Activated CD8-positive, alpha-beta memory T cell treated with anti-CD3 and anti-CD28 coated beads, Interleukin-2, amount 10 ng/mL, durations not matched to agents 7 days and 5 days (primary cell): Measurements from ENCODE around the gene SIRT4. TPM values are rescaled to one million over a fixed set of nuclear protein-coding genes. Genes with fewer than 3 reads are reported as not detected.

Experiments used
- ATAC-seq: fragments of 150-1000 bp; cut with Tn5 transposase; one replicate; pipeline ENCODE4 v1.10.0; 2021; ENCODE audit warnings: moderate library complexity
- CTCF ChIA-PET: fragments of 350-600 bp; sonication (Branson Sonifier 250); formaldehyde crosslinking; loops from one replicate; lab custom pipeline; 2021; ENCODE audit warnings: antibody characterized with exemption; lab: Charles Lee
- DNase-seq: peaks from one replicate; pipeline ENCODE4 v3.0.0-alpha.2; 2020
- H3K27ac Mint-ChIP-seq: one replicate; pipeline ENCODE4 v1.8.0; 2021; ENCODE audit warnings: mild to moderate bottlenecking, mixed read lengths
- H3K27me3 Mint-ChIP-seq: one replicate; pipeline ENCODE4 v1.8.0; 2021; ENCODE audit warnings: mixed read lengths
- H3K36me3 Mint-ChIP-seq: one replicate; pipeline ENCODE4 v1.8.0; 2021; ENCODE audit warnings: mild to moderate bottlenecking, mixed read lengths
- H3K4me1 Mint-ChIP-seq: one replicate; pipeline ENCODE4 v1.8.0; 2021; ENCODE audit warnings: mixed read lengths
- H3K4me3 Mint-ChIP-seq: one replicate; pipeline ENCODE4 v1.8.0; 2021; ENCODE audit warnings: mild to moderate bottlenecking, moderate library complexity, mixed read lengths
- H3K9me3 Mint-ChIP-seq: one replicate; pipeline ENCODE4 v1.8.0; 2022; ENCODE audit warnings: low read depth, mixed read lengths
- total RNA-seq, 2 experiments: library from RNA; stranded (reverse); gene quantifications; one replicate each; pipeline ENCODE4 v1.2.3, GENCODE V29; 2021

SIRT4 gene
- total RNA-seq, 2 experiments from 2014 or later = 2.4 to 3.0 TPM

GRCh38 chr12:120264086-120264903, 37.8 kb upstream of the SIRT4 start:
- CTCF ChIA-PET = interaction anchor here (1.5 to 25.9 kb wide), 8 partner anchors 11 to 65 kb away, joined by 3 to 768 read pairs (median 24); partner anchors contain the start of genes RPLP0 and SIRT4
- Mint-ChIP-seq H3K9me3 (no peaks in the 10 kb centered on the region), H3K27ac (peak overlapping the region; percentile 73), H3K36me3 (peaks cover 20% of the 10 kb centered on the region), H3K4me1 (peaks cover 61% of the 10 kb centered on the region), H3K4me3 (peak overlapping the region; percentile 90), H3K27me3 (no peaks in the 10 kb centered on the region)
- no peak for DNase-seq
- no peak for ATAC-seq

GRCh38 chr12:120264904-120265472, 37.1 kb upstream of the SIRT4 start:
- CTCF ChIA-PET = interaction anchor here (0.6 to 25.9 kb wide), 21 partner anchors 10 to 150 kb away, joined by 3 to 768 read pairs (median 5); partner anchors contain the start of genes RNU4-1, RNU4-2, RPLP0 and SIRT4
- peaks cover 54% of the 10 kb centered on the region for H3K4me1 Mint-ChIP-seq

GRCh38 chr12:120265473-120266179, 36.5 kb upstream of the SIRT4 start, which contains the start of gene PXN:
TSS of gene PXN (minus strand) at chr12:120265730. CDS start at chr12:120265629, 101 bp downstream.
- peak; percentile 91 for ATAC-seq

More at GRCh38 chr12:120264904-120265472, 37.1 kb upstream of the SIRT4 start:
- H3K9me3 Mint-ChIP-seq = no peaks in the 10 kb centered on the region
- no peaks in the 10 kb centered on the region for H3K27me3 Mint-ChIP-seq
- H3K36me3 Mint-ChIP-seq = peaks cover 20% of the 10 kb centered on the region
- ATAC-seq (no peak), DNase-seq (peak; percentile 54)
- peak overlapping the region; percentile 73 for H3K27ac Mint-ChIP-seq
- H3K4me3 Mint-ChIP-seq = peak overlapping the region; percentile 90

GRCh38 chr12:120266180-120266870, 35.8 kb upstream of the SIRT4 start:
- no peak overlapping the region for H3K27ac Mint-ChIP-seq
- H3K27me3 Mint-ChIP-seq = no peaks in the 10 kb centered on the region
- DNase-seq = no peak
- peaks cover 16% of the 10 kb centered on the region for H3K36me3 Mint-ChIP-seq
- ATAC-seq = no peak
- peak overlapping the region; percentile 64 for H3K4me3 Mint-ChIP-seq
- H3K4me1 Mint-ChIP-seq = peaks cover 40% of the 10 kb centered on the region
- H3K9me3 Mint-ChIP-seq = no peaks in the 10 kb centered on the region
- CTCF ChIA-PET = interaction anchor here (0.6 to 25.9 kb wide), 15 partner anchors 9 to 328 kb away, joined by 3 to 768 read pairs (median 8); partner anchors contain the start of genes RNU4-1, RNU4-2, RPLP0 and SIRT4

More at GRCh38 chr12:120265473-120266179, 36.5 kb upstream of the SIRT4 start, which contains the start of gene PXN:
- DNase-seq = peak; percentile 92
- Mint-ChIP-seq H3K27ac (peak within 1 kb of the TSS; percentile 73), H3K36me3 (peaks cover 16% of the 10 kb centered on the region), H3K4me1 (peaks cover 47% of the 10 kb centered on the region), H3K9me3 (no peaks in the 10 kb centered on the region), H3K27me3 (no peaks in the 10 kb centered on the region), H3K4me3 (peak within 1 kb of the TSS; percentile 90)
- CTCF ChIA-PET = interaction anchor here (0.6 to 25.9 kb wide), 23 partner anchors 10 to 151 kb away, joined by 3 to 768 read pairs (median 5); partner anchors contain the start of genes RNU4-1, RNU4-2, RPLP0 and SIRT4

- ATAC-seq (no peak), DNase-seq (no peak)
- no peak overlapping the region for H3K4me3 Mint-ChIP-seq
- H3K4me1 Mint-ChIP-seq = peaks cover 26% of the 10 kb centered on the region
- no peaks in the 10 kb centered on the region for H3K27me3 Mint-ChIP-seq
- no peak overlapping the region for H3K27ac Mint-ChIP-seq
- peaks cover 12% of the 10 kb centered on the region for H3K36me3 Mint-ChIP-seq
- CTCF ChIA-PET = interaction anchor here (0.9 to 25.9 kb wide), 5 partner anchors 15 to 68 kb away, joined by 3 to 768 read pairs (median 86); partner anchors contain the start of genes RNU4-1, RNU4-2 and RPLP0
- no peaks in the 10 kb centered on the region for H3K9me3 Mint-ChIP-seq
Measured at GRCh38 chr12:120267736-120268135, 34.4 kb upstream of the SIRT4 start.

- Mint-ChIP-seq H3K4me3 (no peak overlapping the region), H3K9me3 (no peaks in the 10 kb centered on the region), H3K27me3 (no peaks in the 10 kb centered on the region), H3K4me1 (no peaks in the 10 kb centered on the region), H3K27ac (no peak overlapping the region), H3K36me3 (no peaks in the 10 kb centered on the region)
- CTCF ChIA-PET = interaction anchor here (1.6 to 2.6 kb wide), 2 partner anchors 11 to 49 kb away, joined by 6 to 7 read pairs; partner anchors contain the start of gene PXN
- ATAC-seq = no peak
- DNase-seq = no peak
Measured at GRCh38 chr12:120276734-120277133, 25.4 kb upstream of the SIRT4 start.

- H3K27me3 Mint-ChIP-seq = no peaks in the 10 kb centered on the region
- H3K4me3 Mint-ChIP-seq = no peak overlapping the region
- H3K9me3 Mint-ChIP-seq = no peaks in the 10 kb centered on the region
- no peaks in the 10 kb centered on the region for H3K36me3 Mint-ChIP-seq
- H3K27ac Mint-ChIP-seq = no peak overlapping the region
- DNase-seq (no peak), ATAC-seq (no peak)
- CTCF ChIA-PET = no interaction called here
- peaks cover 2% of the 10 kb centered on the region for H3K4me1 Mint-ChIP-seq
Measured at GRCh38 chr12:120278137-120279069, 23.7 kb upstream of the SIRT4 start.

- Mint-ChIP-seq H3K4me3 (no peak overlapping the region), H3K27me3 (peaks cover 10% of the 10 kb centered on the region), H3K27ac (no peak overlapping the region), H3K36me3 (no peaks in the 10 kb centered on the region), H3K4me1 (peaks cover 2% of the 10 kb centered on the region), H3K9me3 (no peaks in the 10 kb centered on the region)
- DNase-seq (no peak), ATAC-seq (no peak)
- CTCF ChIA-PET = interaction anchor here (1.2 to 1.9 kb wide), 2 partner anchors 18 to 55 kb away, joined by 3 to 7 read pairs; partner anchors contain the start of gene PXN
Measured at GRCh38 chr12:120283318-120283717, 18.8 kb upstream of the SIRT4 start.

GRCh38 chr12:120284381-120284780, 17.7 kb upstream of the SIRT4 start:
- H3K27ac Mint-ChIP-seq = no peak overlapping the region
- ATAC-seq (no peak), DNase-seq (no peak)
- peaks cover 10% of the 10 kb centered on the region for H3K27me3 Mint-ChIP-seq
- H3K9me3 Mint-ChIP-seq = no peaks in the 10 kb centered on the region
- H3K4me3 Mint-ChIP-seq = no peak overlapping the region
- CTCF ChIA-PET = interaction anchor here (0.7 to 1.2 kb wide), 3 partner anchors 19 to 124 kb away, joined by 3 read pairs; partner anchors contain the start of gene PXN
- H3K4me1 Mint-ChIP-seq = peaks cover 2% of the 10 kb centered on the region
- H3K36me3 Mint-ChIP-seq = no peaks in the 10 kb centered on the region

- DNase-seq (no peak), ATAC-seq (no peak)
- H3K9me3 Mint-ChIP-seq = no peaks in the 10 kb centered on the region
- no peaks in the 10 kb centered on the region for H3K36me3 Mint-ChIP-seq
- peaks cover 12% of the 10 kb centered on the region for H3K27me3 Mint-ChIP-seq
- CTCF ChIA-PET = interaction anchor here (0.6 to 2.8 kb wide), 5 partner anchors 20 to 79 kb away, joined by 3 to 8 read pairs (median 4); partner anchors contain the start of gene PXN
- H3K4me1 Mint-ChIP-seq = peaks cover 11% of the 10 kb centered on the region
- no peak overlapping the region for H3K27ac Mint-ChIP-seq
- H3K4me3 Mint-ChIP-seq = no peak overlapping the region
Measured at GRCh38 chr12:120286768-120287490, 15.2 kb upstream of the SIRT4 start.

- Mint-ChIP-seq H3K36me3 (no peaks in the 10 kb centered on the region), H3K9me3 (no peaks in the 10 kb centered on the region), H3K27ac (no peak overlapping the region), H3K4me3 (no peak overlapping the region), H3K4me1 (peaks cover 11% of the 10 kb centered on the region), H3K27me3 (peaks cover 12% of the 10 kb centered on the region)
- no peak for ATAC-seq
- CTCF ChIA-PET = interaction anchor here (1.1 to 2.8 kb wide), 4 partner anchors 21 to 60 kb away, joined by 3 to 8 read pairs (median 4); partner anchors contain the start of gene PXN
- DNase-seq = no peak
Measured at GRCh38 chr12:120287491-120287890, 14.6 kb upstream of the SIRT4 start.
